B cell (primary cell): ENCODE measurements around the gene SMC1A. TPM values are rescaled to one million over a fixed set of nuclear protein-coding genes. Genes with fewer than 3 reads are reported as not detected.

Experiments used
- ATAC-seq: fragments of 200-7000 bp; cut with Tn5 transposase; one replicate; pipeline ENCODE4 v1.10.0; 2021; ENCODE audit warnings: low read depth, mild to moderate bottlenecking, moderate number of reproducible peaks, moderate library complexity
- CTCF ChIA-PET: fragments of 350-600 bp; sonication (Branson Sonifier 250); formaldehyde crosslinking; loops from one replicate; lab custom pipeline; 2021; ENCODE audit warnings: antibody characterized with exemption, inconsistent platforms; lab: Charles Lee
- POLR2A ChIA-PET: fragments of 350-600 bp; sonication (Branson Sonifier 250); formaldehyde crosslinking; loops from one replicate; lab custom pipeline; 2021; ENCODE audit warnings: antibody characterized with exemption; lab: Charles Lee
- DNase-seq: peaks from one replicate; pipeline ENCODE4 v3.0.0; 2013
- H2AFZ ChIP-seq: 2 replicates; pipeline ENCODE4 v1.6.1; 2012; ENCODE audit warnings: mild to moderate bottlenecking, low read depth, low read length; ENCODE audit not compliant: insufficient read depth, poor library complexity, severe bottlenecking
- H3K27ac ChIP-seq, 2 donors: 1 replicate in 1 of 2; 2 replicates in 1 of 2; pipeline ENCODE4 v1.5.1; 2012 to 2013; ENCODE audit warnings: low read length in 2 of 2, mild to moderate bottlenecking in 2 of 2, moderate library complexity in 1 of 2
- H3K27me3 ChIP-seq, 4 experiments: fragments of 200-600 bp in 1 of 4; sonication (generic) in 1 of 4; replicated peaks in 1 of 4; 1 replicate in 2 of 4; 2 replicates in 2 of 4; pipeline versions ENCODE4 v1.6.1 to v1.7.0; 2013 to 2016; ENCODE audit warnings: low read length in 3 of 4, mild to moderate bottlenecking in 2 of 4, mixed read lengths in 1 of 4, moderate library complexity in 1 of 4; ENCODE audit not compliant: insufficient read depth in 4 of 4, control insufficient read depth in 3 of 4; ENCODE audit errors: control extremely low read depth in 1 of 4
- H3K36me3 ChIP-seq, 2 experiments: replicated peaks in 1 of 2; 1 replicate in 1 of 2; 2 replicates in 1 of 2; pipeline versions ENCODE4 v1.6.1 to v1.7.1; 2013; ENCODE audit warnings: low read length in 1 of 2; ENCODE audit not compliant: insufficient read depth in 2 of 2, control insufficient read depth in 1 of 2; ENCODE audit errors: control extremely low read depth in 1 of 2, extremely low read depth in 1 of 2
- H3K4me1 ChIP-seq, 2 donors: fragments of 200-600 bp in 1 of 2; sonication (generic) in 1 of 2; 1 replicate in 1 of 2; 2 replicates in 1 of 2; pipeline versions ENCODE4 v1.5.1 to v1.6.1; 2013 to 2017; ENCODE audit warnings: low read length in 2 of 2; ENCODE audit not compliant: control insufficient read depth in 2 of 2, insufficient read depth in 2 of 2
- H3K4me2 ChIP-seq: replicated peaks from 2 replicates; pipeline ENCODE3; 2012; ENCODE audit warnings: mild to moderate bottlenecking, low read depth, low read length; ENCODE audit not compliant: poor library complexity, severe bottlenecking
- H3K4me3 ChIP-seq, 5 experiments: fragments of 200-600 bp in 1 of 5; sonication (generic) in 1 of 5; 1 replicate in 3 of 5; 2 replicates in 2 of 5; pipeline versions ENCODE4 v1.5.1 to v1.7.0; 2011 to 2016; ENCODE audit warnings: low read length in 4 of 5, mild to moderate bottlenecking in 4 of 5, low read depth in 2 of 5, control low read depth in 1 of 5, moderate library complexity in 1 of 5; ENCODE audit not compliant: insufficient read depth in 1 of 5; ENCODE audit errors: control extremely low read depth in 1 of 5, extremely low read depth in 1 of 5
- H3K79me2 ChIP-seq: fragments of 200-600 bp; sonication (generic); one replicate; pipeline ENCODE4 v1.6.0; 2016; ENCODE audit warnings: low read length; ENCODE audit not compliant: control insufficient read depth, insufficient read depth
- H3K9ac ChIP-seq: fragments of 200-600 bp; sonication (generic); 2 replicates; pipeline ENCODE4 v1.6.1; 2017; ENCODE audit warnings: mild to moderate bottlenecking, low read length, moderate library complexity
- H3K9me3 ChIP-seq, 3 donors: one replicate each; pipeline versions ENCODE4 v1.6.1 to v1.7.1; 2013; ENCODE audit warnings: low read length in 2 of 3; ENCODE audit not compliant: control insufficient read depth in 2 of 3, insufficient read depth in 1 of 3; ENCODE audit errors: control extremely low read depth in 1 of 3
- H4K20me1 ChIP-seq: 2 replicates; pipeline ENCODE4 v1.6.0; 2012; ENCODE audit warnings: mild to moderate bottlenecking, low read length; ENCODE audit not compliant: insufficient read depth, control insufficient read depth, poor library complexity, severe bottlenecking
- H3K27ac Mint-ChIP-seq: one replicate; pipeline ENCODE4 v1.8.0; 2021; ENCODE audit warnings: mixed read lengths
- H3K27me3 Mint-ChIP-seq: one replicate; pipeline ENCODE4 v1.8.0; 2021; ENCODE audit warnings: mixed read lengths
- H3K4me1 Mint-ChIP-seq: one replicate; pipeline ENCODE4 v1.8.0; 2021; ENCODE audit warnings: mixed read lengths
- H3K4me3 Mint-ChIP-seq: one replicate; pipeline ENCODE4 v1.8.0; 2021; ENCODE audit warnings: mixed read lengths
- H3K9me3 Mint-ChIP-seq: one replicate; pipeline ENCODE4 v1.8.0; 2022; ENCODE audit warnings: mixed read lengths; ENCODE audit not compliant: insufficient read depth
- CTCF ChIP-seq: fragments of 200-600 bp; IDR thresholded peaks from one replicate; pipeline ENCODE4 v1.8.0; 2022; ENCODE audit warnings: antibody characterized with exemption, mild to moderate bottlenecking
- EZH2 ChIP-seq: IDR thresholded peaks from 2 replicates; pipeline ENCODE4 v1.6.1; 2012; ENCODE audit warnings: borderline replicate concordance, low read depth, mild to moderate bottlenecking, moderate library complexity, low read length; ENCODE audit not compliant: insufficient read depth, poor library complexity, severe bottlenecking
- WGBS: methylation state at CpG from one replicate; pipeline ENCODE4 v1.1.5; 2013; ENCODE audit warnings: missing lambda C conversion rate; ENCODE audit not compliant: insufficient coverage; 5-methylcytosine and 5-hydroxymethylcytosine counted together
- intact Hi-C: fragments of 100-400 bp; cut with micrococcal nuclease; formaldehyde crosslinking; loops from one replicate; pipeline ENCODE4 v1.10.0; 2022
- polyA plus RNA-seq: library from polyadenylated mRNA; depleted of rRNA; stranded (reverse); fragments of >200 nt; gene quantifications from 2 replicates; pipeline ENCODE4 v1.2.3, GENCODE V29; 2012
- total RNA-seq, 2 donors: library from RNA; stranded (reverse); fragments of 120-200 nt in 1 of 2; gene quantifications; 1 replicate in 1 of 2; 2 replicates in 1 of 2; pipeline versions ENCODE4 v1.2.3 to v1.2.4, GENCODE V29; 2013 to 2022

The SMC1A gene
- total and polyA plus RNA-seq, 2 donors (not counting 1 experiment from before 2014, with no cell fraction given): 17.3 to 67.6 TPM

- Histone ChIP-seq H3K9me3 (no peaks in the 10 kb centered on the region), H2AFZ (no peak overlapping the region), H3K9ac (no peak overlapping the region), H4K20me1 (no peaks in the 10 kb centered on the region), H3K27ac (no peak overlapping the region), H3K79me2 (no peaks in the 10 kb centered on the region), H3K36me3 (peaks cover 0 to 48% of the 10 kb centered on the region in 2 experiments), H3K4me3 (no peak overlapping the region), H3K4me2 (no peak overlapping the region), H3K4me1 (no peaks in the 10 kb centered on the region), H3K27me3 (no peaks in the 10 kb centered on the region)
- WGBS: 60% methylated on average over 1 of the region's 3 CpGs
- POLR2A ChIA-PET: no interaction called here
- Mint-ChIP-seq H3K27ac (no peak overlapping the region), H3K4me1 (no peaks in the 10 kb centered on the region), H3K4me3 (no peak overlapping the region), H3K27me3 (no peaks in the 10 kb centered on the region), H3K9me3 (no peaks in the 10 kb centered on the region)
- CTCF ChIA-PET: no interaction called here
- TF ChIP-seq EZH2 (no peak), CTCF (no peak)
- DNase-seq: no peak
- intact Hi-C loops: no loop called here
- ATAC-seq: no peak
Observed at GRCh38 chrX:53379008-53379710, 43.3 kb downstream of the SMC1A start.

- ChIA-PET CTCF (no interaction called here), POLR2A (interaction anchor here (0.6 kb wide), 1 partner anchor 294 kb away, joined by 3 read pairs; no protein-coding TSS in a partner anchor)
- H3K4me1 Mint-ChIP-seq: no peaks in the 10 kb centered on the region
- TF ChIP-seq CTCF: no peak
- Histone ChIP-seq H3K27me3 (no peaks in the 10 kb centered on the region), H3K4me2 (no peak overlapping the region), H3K4me1 (no peaks in the 10 kb centered on the region), H3K9ac (no peak overlapping the region), H3K36me3 (peaks cover 0 to 35% of the 10 kb centered on the region in 2 experiments), H3K9me3 (no peaks in the 10 kb centered on the region), H3K27ac (no peak overlapping the region), H3K4me3 (no peak overlapping the region), H4K20me1 (no peaks in the 10 kb centered on the region), H3K79me2 (no peaks in the 10 kb centered on the region), H2AFZ (no peak overlapping the region)
- intact Hi-C loops: no loop called here
- no peaks in the 10 kb centered on the region for H3K9me3 Mint-ChIP-seq
- no peak overlapping the region for H3K4me3 Mint-ChIP-seq
- WGBS: no CpG with 5 or more reads among the region's 2 CpGs
- H3K27ac Mint-ChIP-seq: no peak overlapping the region
- no peaks in the 10 kb centered on the region for H3K27me3 Mint-ChIP-seq
- ATAC-seq (no peak), DNase-seq (no peak)
Observed at GRCh38 chrX:53377464-53377863, 45.0 kb downstream of the SMC1A start.
